CD4-positive, alpha-beta T cell treated with Interleukin-2 at 100 ng/mL for 4 hours (primary cell): ENCODE results near the gene TP53AIP1.
A peak's percentile ranks its signal among the peaks of the same experiment; 100 is the strongest.

Experiments used
- DNase-seq: peaks from one replicate; pipeline ENCODE4 v3.0.0-alpha.2; 2020; ENCODE audit warnings: low spot score

The TP53AIP1 gene, protein sequence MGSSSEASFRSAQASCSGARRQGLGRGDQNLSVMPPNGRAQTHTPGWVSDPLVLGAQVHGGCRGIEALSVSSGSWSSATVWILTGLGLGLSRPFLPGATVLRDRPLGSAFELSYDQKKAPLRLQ

GRCh38 chr11:128942817-128943427, at the start of gene TP53AIP1:
Gene TP53AIP1 (minus strand): TSS chr11:128942871. CDS start chr11:128937818, 5,053 bp downstream.
- no peak for DNase-seq

GRCh38 chr11:128988242-128988970, 45.7 kb upstream of the TP53AIP1 start:
- no peak for DNase-seq

- no peak for DNase-seq
Observed at GRCh38 chr11:128985880-128986279, 43.2 kb upstream of the TP53AIP1 start.

- DNase-seq, result no peak
Observed at GRCh38 chr11:128983023-128983422, 40.4 kb upstream of the TP53AIP1 start.

- no peak for DNase-seq
Observed at GRCh38 chr11:128981254-128981653, 38.6 kb upstream of the TP53AIP1 start.

- DNase-seq, result no peak
Observed at GRCh38 chr11:128970598-128971190, 28.0 kb upstream of the TP53AIP1 start.

- no peak for DNase-seq
Observed at GRCh38 chr11:128968916-128969315, 26.2 kb upstream of the TP53AIP1 start.

GRCh38 chr11:128967578-128967977, 24.9 kb upstream of the TP53AIP1 start:
- DNase-seq, result no peak

DNA sequence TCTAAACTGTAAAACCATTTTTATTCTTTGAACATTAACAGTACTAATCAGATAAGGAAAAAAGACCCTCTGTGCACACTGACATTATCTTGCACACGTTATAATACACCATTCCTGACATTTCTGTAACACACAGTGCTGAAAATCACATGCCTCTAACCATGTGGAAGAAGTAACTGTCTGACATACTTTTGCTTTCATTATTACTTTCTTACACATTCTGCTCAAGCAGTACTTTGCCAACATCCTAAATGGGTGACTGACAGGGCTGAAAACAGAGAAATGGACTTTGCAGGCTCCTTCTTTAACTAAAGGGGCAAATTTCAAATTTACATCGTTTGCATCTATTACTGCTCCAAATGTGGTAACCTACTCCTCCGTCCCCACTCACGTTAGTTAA, 22.8 kb upstream of the TP53AIP1 start:
- no peak for DNase-seq

DNA sequence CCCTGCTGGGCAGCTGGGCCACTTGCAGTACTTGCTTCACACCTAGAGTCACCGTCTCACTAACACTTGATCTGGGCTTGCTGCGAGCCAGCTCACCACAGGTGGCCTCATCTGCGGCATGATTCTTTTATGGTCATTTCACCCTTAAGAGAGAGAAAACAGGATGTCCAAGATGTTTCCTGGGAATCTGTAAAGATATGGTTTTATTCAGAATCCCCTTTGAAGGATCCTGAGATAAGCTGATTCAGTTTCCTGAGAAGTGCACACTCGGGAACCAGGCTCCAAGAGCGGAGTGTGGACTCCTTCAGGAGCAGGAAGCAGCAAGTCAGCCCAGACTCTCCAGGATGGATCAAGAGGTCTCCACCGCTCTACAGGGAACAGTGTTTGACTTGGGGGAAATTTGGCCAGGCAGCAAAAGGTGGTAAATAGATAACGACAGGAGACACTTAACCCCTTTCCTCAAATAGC, 21.8 kb upstream of the TP53AIP1 start:
- no peak for DNase-seq

DNA sequence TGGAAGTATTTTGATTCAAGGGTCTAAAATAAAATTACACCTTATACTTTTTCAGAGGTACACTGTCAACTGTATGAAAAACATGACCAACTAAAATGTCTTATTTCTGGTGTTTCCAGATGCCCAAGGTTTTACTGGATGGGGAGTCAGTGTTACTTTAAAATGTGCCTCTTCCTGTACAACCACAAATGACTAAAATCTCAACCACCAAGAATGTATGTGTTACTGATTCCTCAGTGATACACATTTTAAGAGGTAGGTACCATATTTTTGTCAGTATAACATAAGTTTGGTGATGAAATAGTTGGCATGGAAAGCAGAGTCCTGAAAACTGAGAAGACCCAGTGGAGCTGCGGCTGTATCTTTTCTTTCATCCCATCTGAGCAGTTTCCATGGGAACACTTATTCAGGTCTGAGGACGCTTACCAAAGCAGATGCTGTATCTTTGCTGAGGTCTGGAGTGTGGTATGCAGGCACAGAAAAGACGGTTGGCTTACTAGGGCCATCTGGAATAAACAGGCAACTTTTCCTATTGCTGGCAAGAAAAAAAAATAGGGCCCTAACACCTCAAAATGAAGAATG, 21.2 kb upstream of the TP53AIP1 start:
- DNase-seq, result no peak

DNA sequence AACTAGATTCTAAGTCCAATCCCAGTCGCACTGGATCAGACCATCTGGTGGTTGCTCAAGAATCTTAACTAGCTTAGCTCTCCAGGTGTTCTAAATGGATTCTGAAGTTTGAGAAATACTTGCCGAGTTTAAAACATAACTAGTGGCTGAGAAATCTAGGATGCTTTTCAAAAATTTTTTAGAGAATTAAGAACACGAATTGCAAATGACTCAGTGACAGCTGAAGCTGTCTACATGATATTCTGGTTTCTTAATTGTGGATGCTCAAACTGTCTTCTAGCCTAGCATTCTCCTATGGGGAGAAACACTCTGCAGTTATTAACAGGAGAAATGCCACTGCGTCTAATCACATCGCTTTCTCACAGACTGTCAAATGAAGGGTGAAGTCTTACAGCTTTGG, 20.2 kb upstream of the TP53AIP1 start:
- no peak for DNase-seq

GRCh38 chr11:128961645-128962044, 19.0 kb upstream of the TP53AIP1 start:
- no peak for DNase-seq

- no peak for DNase-seq
Observed at GRCh38 chr11:128957202-128957482, 14.5 kb upstream of the TP53AIP1 start.

GRCh38 chr11:128956401-128957201, 13.9 kb upstream of the TP53AIP1 start:
- DNase-seq, result peak; percentile 49

DNA sequence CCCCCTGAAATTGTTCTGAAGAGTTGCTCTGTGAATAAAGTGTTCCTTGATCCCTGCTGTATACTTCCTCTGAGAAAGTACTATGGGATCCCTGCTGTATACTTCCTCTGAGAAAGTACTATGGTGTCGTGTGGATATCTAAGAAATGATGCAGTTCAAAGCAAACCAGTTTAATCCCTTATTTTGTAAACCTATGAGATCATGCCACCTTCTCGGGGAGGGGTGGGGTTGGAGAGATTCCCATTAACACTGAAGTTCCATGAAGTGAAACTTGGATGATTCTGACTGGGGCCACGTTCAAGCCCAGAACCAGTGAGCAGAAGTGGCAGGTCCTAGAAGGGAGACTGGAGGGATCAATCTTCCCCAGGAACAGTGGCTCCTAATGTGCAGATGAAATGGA, 13.0 kb upstream of the TP53AIP1 start:
- DNase-seq, result no peak

DNA sequence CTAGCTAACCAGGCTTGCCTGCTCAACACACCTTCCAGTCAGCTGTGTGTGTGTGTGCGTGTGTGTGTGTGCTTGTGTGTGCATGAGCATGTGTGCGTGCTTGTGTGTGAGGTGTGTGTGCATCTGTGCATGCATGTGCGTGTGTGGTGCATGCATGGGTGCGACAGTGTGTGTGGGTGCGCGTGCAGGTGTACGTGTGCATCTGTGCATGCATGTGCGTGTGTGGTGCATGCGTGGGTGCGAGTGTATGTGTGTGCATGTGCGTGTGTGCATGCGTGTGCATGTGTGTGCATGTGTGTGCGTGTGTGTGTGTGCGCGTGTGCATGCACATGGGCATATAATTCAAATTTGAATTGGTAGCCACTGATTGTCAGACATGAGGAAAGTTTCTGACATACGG, 10.5 kb upstream of the TP53AIP1 start:
- no peak for DNase-seq

- DNase-seq, result no peak
Observed at GRCh38 chr11:128949791-128950454, 7.3 kb upstream of the TP53AIP1 start.

DNA sequence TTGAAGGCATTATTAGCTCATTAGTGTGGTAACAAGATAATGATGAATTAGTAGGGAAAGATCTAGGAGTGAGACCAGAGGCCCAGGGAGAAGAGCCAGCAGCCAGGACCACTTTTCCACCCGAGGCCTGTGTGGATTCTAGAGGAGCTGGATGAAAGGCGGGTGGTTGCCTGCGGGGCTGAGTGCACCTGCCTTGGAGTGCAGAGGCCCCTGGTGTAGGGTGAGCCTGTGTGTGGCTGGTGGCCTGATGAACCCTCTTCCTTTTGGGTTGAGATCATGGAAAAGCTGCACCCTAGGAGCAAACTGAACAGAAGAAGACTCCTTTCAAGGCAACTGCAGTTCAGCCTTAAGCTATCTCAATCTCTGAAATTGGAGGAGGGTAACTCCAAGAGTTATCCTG, 5.9 kb upstream of the TP53AIP1 start:
- no peak for DNase-seq

- no peak for DNase-seq
Observed at GRCh38 chr11:128947773-128948172, 5.1 kb upstream of the TP53AIP1 start.

DNA sequence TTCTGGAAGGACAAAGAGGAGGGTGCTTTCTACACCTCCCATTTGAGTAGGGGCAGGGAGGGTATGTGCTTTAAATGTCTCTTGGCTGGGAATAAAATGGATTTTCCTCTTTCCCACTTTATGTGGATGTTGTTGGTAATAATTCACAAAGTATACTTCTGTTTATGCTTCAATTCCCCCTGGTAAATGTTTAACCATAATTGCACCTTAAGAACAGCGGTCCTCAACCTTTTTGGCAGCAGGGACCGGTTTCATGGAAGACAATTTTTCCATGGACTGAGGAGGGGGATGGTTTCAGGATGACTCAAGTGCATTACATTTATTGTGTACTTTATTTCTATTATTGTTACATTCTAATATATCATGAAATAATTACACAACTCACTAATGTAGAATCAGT, 4.0 kb upstream of the TP53AIP1 start:
- no peak for DNase-seq
